Upper lobe of left lung (tissue), 6 donors: ENCODE measurements around the gene NCOA1. TPM values are rescaled to one million over a fixed set of nuclear protein-coding genes. Genes with fewer than 3 reads are reported as not detected.

ENCODE experiments used
- ATAC-seq, 2 donors: fragments of 200-7000 bp; cut with Tn5 transposase; one replicate each; pipeline ENCODE4 v1.9.1; 2022; ENCODE audit warnings: mild to moderate bottlenecking in 2 of 2, moderate library complexity in 2 of 2; ENCODE audit not compliant: low FRiP score in 2 of 2
- DNase-seq, 2 donors: peaks; one replicate each; pipeline ENCODE4 v3.0.0-alpha.2; 2019 to 2020
- H3K27ac ChIP-seq, 4 donors: fragments of 200-600 bp; sonication (generic); one replicate each; pipeline ENCODE4 v1.5.1; 2016 to 2019
- H3K27me3 ChIP-seq, 4 donors: fragments of 200-600 bp; sonication (generic); one replicate each; pipeline ENCODE4 v1.5.1; 2017 to 2019
- H3K36me3 ChIP-seq, 4 donors: fragments of 200-600 bp; sonication (generic); one replicate each; pipeline ENCODE4 v1.5.1; 2016 to 2019
- H3K4me1 ChIP-seq, 4 donors: fragments of 200-600 bp; sonication (generic); one replicate each; pipeline ENCODE4 v1.5.1; 2018 to 2019
- H3K4me3 ChIP-seq, 4 donors: fragments of 200-600 bp; sonication (generic); one replicate each; pipeline ENCODE4 v1.5.1; 2017 to 2019; ENCODE audit warnings: mild to moderate bottlenecking in 2 of 4, moderate library complexity in 1 of 4
- H3K9me3 ChIP-seq, 4 donors: fragments of 200-600 bp; sonication (generic); one replicate each; pipeline ENCODE4 v1.5.1; 2018 to 2019
- CTCF ChIP-seq, 6 experiments: fragments of 450-650 bp in 4 of 6; fragments of 200-600 bp in 2 of 6; sonication (generic) in 2 of 6; IDR thresholded peaks; one replicate each; pipeline ENCODE4 v1.5.1; 2016 to 2019; ENCODE audit warnings: antibody characterized with exemption in 6 of 6
- EP300 ChIP-seq, 4 donors: sonication (generic); formaldehyde crosslinking; IDR thresholded peaks; one replicate each; pipeline ENCODE4 v1.5.1; 2017; ENCODE audit warnings: antibody characterized with exemption in 4 of 4, control low read depth in 2 of 4
- POLR2A ChIP-seq, 4 donors: fragments of 450-650 bp; IDR thresholded peaks; one replicate each; pipeline ENCODE4 v1.5.1; 2016 to 2017; ENCODE audit warnings: antibody characterized with exemption in 4 of 4, mild to moderate bottlenecking in 2 of 4
- POLR2AphosphoS5 ChIP-seq, 2 donors: sonication (generic); formaldehyde crosslinking; IDR thresholded peaks; one replicate each; pipeline ENCODE4 v1.5.1; 2017; ENCODE audit warnings: antibody characterized with exemption in 2 of 2
- WGBS, 2 donors: methylation state at CpG; one replicate each; pipeline ENCODE4 v1.1.5; 2017 to 2018; 5-methylcytosine and 5-hydroxymethylcytosine counted together
- total RNA-seq, 6 donors: library from RNA; depleted of rRNA in 4 of 6; stranded (reverse); fragments of >200 nt in 4 of 6; gene quantifications; one replicate each; pipeline versions ENCODE4 v1.1.0 to v1.2.1, GENCODE V29; 2016 to 2021
- donor health status: DM: no; HTN: no; CAD: no; lungs with moderate emphysema.
- donor health status: DM: no; HTN: yes; CAD: no; lungs with severe emphysema.

Gene NCOA1
- total RNA-seq, 6 donors from 2014 or later: 38.3 to 68.1 (median 42.5) TPM

GRCh38 chr2:24452502-24452885 is 38.6 kb upstream of the NCOA1 start:
- Histone ChIP-seq H3K4me3 (no peak overlapping the region), H3K27ac (no peak overlapping the region), H3K4me1 (peaks cover 0 to 14% (median 0%) of the 10 kb centered on the region in 4 donors), H3K27me3 (no peaks in the 10 kb centered on the region), H3K36me3 (no peaks in the 10 kb centered on the region), H3K9me3 (peaks cover 0 to 10% (median 2%) of the 10 kb centered on the region in 4 donors)
- peak in 1 of 2 donors; percentile 56 for ATAC-seq
- DNase-seq: no peak
- TF ChIP-seq POLR2AphosphoS5 (IDR thresholded peaks at IDR 0.05) (no peak), CTCF (IDR thresholded peaks at IDR 0.05) (no peak), EP300 (IDR thresholded peaks at IDR 0.05) (no peak), POLR2A (IDR thresholded peaks at IDR 0.05) (no peak)
- WGBS, 2 donors: 80 to 81% methylated on average over 4 of the region's 4 CpGs

GRCh38 chr2:24453379-24454073 is 37.5 kb upstream of the NCOA1 start:
- Histone ChIP-seq H3K4me3 (peak overlapping the region in 2 of 4 donors; percentile 15 to 27), H3K36me3 (no peaks in the 10 kb centered on the region)

GRCh38 chr2:24454294-24454693 is 36.8 kb upstream of the NCOA1 start:
- H3K4me3 ChIP-seq: peak overlapping the region in 3 of 4 donors; percentile 6 to 27 (median 15)
- no peak for DNase-seq
- 55 to 72% methylated on average over 12 of the region's 12 CpGs for WGBS, 2 donors

More at GRCh38 chr2:24453379-24454073, 37.5 kb upstream of the NCOA1 start:
- TF ChIP-seq POLR2AphosphoS5 (IDR thresholded peaks at IDR 0.05) (no peak), EP300 (IDR thresholded peaks at IDR 0.05) (no peak), POLR2A (IDR thresholded peaks at IDR 0.05) (no peak), CTCF (IDR thresholded peaks at IDR 0.05) (no peak)
- WGBS, 2 donors: 91 to 92% methylated on average over 2 of the region's 2 CpGs
- Histone ChIP-seq H3K27me3 (no peaks in the 10 kb centered on the region), H3K27ac (no peak overlapping the region), H3K4me1 (peaks cover 0 to 14% (median 0%) of the 10 kb centered on the region in 4 donors), H3K9me3 (peaks cover 0 to 10% (median 2%) of the 10 kb centered on the region in 4 donors)
- DNase-seq (no peak), ATAC-seq (no peak)

DNA sequence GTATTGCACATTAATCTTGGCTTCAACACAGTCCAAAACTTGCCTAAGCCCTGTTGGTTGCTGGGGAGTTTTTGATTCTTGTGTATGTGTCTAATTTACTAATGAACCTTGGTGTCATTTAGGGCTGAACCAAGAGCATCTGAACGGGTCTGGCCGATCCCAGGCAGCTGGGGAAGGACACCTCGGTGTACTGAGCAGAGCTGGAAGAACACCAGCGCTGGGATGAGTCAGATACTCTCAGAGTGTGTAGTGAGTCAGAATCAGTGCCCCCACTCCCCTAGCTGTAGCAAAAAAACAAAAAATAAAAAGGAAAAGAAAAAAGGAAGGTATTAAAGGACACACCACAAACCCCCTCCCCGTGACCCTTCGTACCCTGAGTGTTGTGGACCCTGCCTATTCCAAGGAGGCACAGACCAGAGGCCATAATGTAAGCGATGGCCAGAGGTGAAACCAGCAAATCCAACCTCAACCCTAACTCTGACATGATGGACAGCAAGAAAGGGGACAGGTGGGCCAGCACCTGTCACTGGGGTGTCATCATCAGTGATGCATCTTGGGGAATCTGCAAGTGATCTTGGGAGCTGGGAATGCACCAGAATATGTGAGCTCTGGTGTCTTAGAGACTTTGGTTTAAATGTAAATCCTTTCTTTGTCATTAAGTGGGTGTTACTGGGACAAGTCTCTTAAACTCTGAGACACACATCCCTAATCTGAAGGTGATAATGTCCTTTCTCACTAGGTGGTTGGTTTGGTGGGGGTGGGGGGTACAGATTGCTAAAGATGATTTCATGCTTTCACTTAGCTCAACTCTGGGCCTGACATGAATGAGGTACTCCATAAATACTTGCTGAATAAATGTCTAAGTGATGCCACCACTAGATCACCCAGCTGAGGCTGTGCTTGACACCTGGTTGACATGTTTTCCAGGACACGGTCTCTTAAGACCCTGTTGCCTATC is 34.2 kb upstream of the NCOA1 start:
- TF ChIP-seq POLR2AphosphoS5 (IDR thresholded peaks at IDR 0.05) (no peak), CTCF (IDR thresholded peaks at IDR 0.05) (no peak), POLR2A (IDR thresholded peaks at IDR 0.05) (no peak), EP300 (IDR thresholded peaks at IDR 0.05) (no peak)
- peaks cover 0 to 14% (median 0%) of the 10 kb centered on the region in 4 donors for H3K4me1 ChIP-seq
- DNase-seq: peak in 1 of 2 donors; percentile 62
- ATAC-seq: peak; percentile 79 to 96
- H3K9me3 ChIP-seq: no peaks in the 10 kb centered on the region
- WGBS, 2 donors: 65 to 76% methylated on average over 8 of the region's 8 CpGs
- H3K27ac ChIP-seq: no peak overlapping the region
- H3K36me3 ChIP-seq: no peaks in the 10 kb centered on the region
- H3K4me3 ChIP-seq: no peak overlapping the region
- no peaks in the 10 kb centered on the region for H3K27me3 ChIP-seq

More at GRCh38 chr2:24454294-24454693, 36.8 kb upstream of the NCOA1 start:
- no peak for ATAC-seq
- Histone ChIP-seq H3K27me3 (no peaks in the 10 kb centered on the region), H3K9me3 (peaks cover 0 to 4% (median 0%) of the 10 kb centered on the region in 4 donors), H3K4me1 (peaks cover 0 to 14% (median 0%) of the 10 kb centered on the region in 4 donors), H3K36me3 (no peaks in the 10 kb centered on the region), H3K27ac (peak overlapping the region in 1 of 4 donors; percentile 21)
- TF ChIP-seq POLR2A (IDR thresholded peaks at IDR 0.05): no peak
- TF ChIP-seq EP300 (IDR thresholded peaks at IDR 0.05): no peak
- no peak for TF ChIP-seq CTCF (IDR thresholded peaks at IDR 0.05)
- TF ChIP-seq POLR2AphosphoS5 (IDR thresholded peaks at IDR 0.05): no peak
